Measurements from ENCODE around the gene RNF138.
"Not testable (repeated sequence)": the region's sequence is repeated elsewhere in the genome, so short reads cannot be mapped to it uniquely, and the experiment has no call there.

Gene RNF138

GRCh38 chr18:32138332-32138982, 46.8 kb downstream of the RNF138 start:
- peak; percentile 65 for ATAC-seq
- Mint-ChIP-seq H3K9me3 (no peaks in the 10 kb centered on the region), H3K27ac (no peak overlapping the region), H3K4me1 (peaks cover 8% of the 10 kb centered on the region), H3K4me3 (no peak overlapping the region), H3K27me3 (no peaks in the 10 kb centered on the region)
- DNase-seq, result no peak

GRCh38 chr18:32139835-32140283, 48.2 kb downstream of the RNF138 start:
- Mint-ChIP-seq H3K27me3 (no peaks in the 10 kb centered on the region), H3K9me3 (no peaks in the 10 kb centered on the region), H3K4me1 (peaks cover 8% of the 10 kb centered on the region), H3K4me3 (no peak overlapping the region), H3K27ac (no peak overlapping the region)
- DNase-seq (no peak), ATAC-seq (no peak)

GRCh38 chr18:32148185-32148870, 56.7 kb downstream of the RNF138 start:
- Mint-ChIP-seq H3K4me1 (peaks cover 9% of the 10 kb centered on the region), H3K27ac (no peak overlapping the region), H3K4me3 (no peak overlapping the region), H3K27me3 (no peaks in the 10 kb centered on the region), H3K9me3 (peaks cover 0 to 9% of the 10 kb centered on the region in 2 donors)
- no peak for ATAC-seq
- no peak for DNase-seq

- no peak overlapping the region for H3K27ac Mint-ChIP-seq
- no peak overlapping the region for H3K4me3 Mint-ChIP-seq
- peaks cover 15% of the 10 kb centered on the region for H3K4me1 Mint-ChIP-seq
- peaks cover 0 to 9% of the 10 kb centered on the region in 2 donors for H3K9me3 Mint-ChIP-seq
- H3K27me3 Mint-ChIP-seq, result no peaks in the 10 kb centered on the region
- DNase-seq (no peak), ATAC-seq (peak; percentile 90)
These were observed 61.2 kb downstream of the RNF138 start for GRCh38 chr18:32152705-32153448.

GRCh38 chr18:32156855-32157254, 65.2 kb downstream of the RNF138 start:
- H3K4me1 Mint-ChIP-seq, result peaks cover 22% of the 10 kb centered on the region
- H3K27me3 Mint-ChIP-seq, result peaks cover 5% of the 10 kb centered on the region
- no peaks in the 10 kb centered on the region for H3K9me3 Mint-ChIP-seq
- H3K27ac Mint-ChIP-seq, result no peak overlapping the region
- H3K4me3 Mint-ChIP-seq, result no peak overlapping the region
- no peak for ATAC-seq
- DNase-seq, result no peak

- H3K9me3 Mint-ChIP-seq, result no peaks in the 10 kb centered on the region
- peaks cover 5% of the 10 kb centered on the region for H3K27me3 Mint-ChIP-seq
- peaks cover 20% of the 10 kb centered on the region for H3K4me1 Mint-ChIP-seq
- ATAC-seq (no peak), DNase-seq (no peak)
- peak overlapping the region in 1 of 2 donors; percentile 66 for H3K4me3 Mint-ChIP-seq
- H3K27ac Mint-ChIP-seq, result peak overlapping the region in 1 of 2 donors; percentile 80
These were observed 65.9 kb downstream of the RNF138 start for GRCh38 chr18:32157580-32157979.

- Mint-ChIP-seq H3K27me3 (peaks cover 5% of the 10 kb centered on the region), H3K9me3 (no peaks in the 10 kb centered on the region), H3K4me3 (peak overlapping the region; percentile 66 to 71), H3K4me1 (peaks cover 14% of the 10 kb centered on the region), H3K27ac (no peak overlapping the region)
- DNase-seq (peak; percentile 57 to 68), ATAC-seq (peak; percentile 90)
These were observed 66.5 kb downstream of the RNF138 start for GRCh38 chr18:32158108-32158624.

GRCh38 chr18:32158631-32159030, 67.0 kb downstream of the RNF138 start:
- H3K4me1 Mint-ChIP-seq, result peaks cover 10% of the 10 kb centered on the region
- ATAC-seq, H3K27ac Mint-ChIP-seq, DNase-seq, H3K27me3 Mint-ChIP-seq, H3K9me3 Mint-ChIP-seq: not testable (repeated sequence)
- H3K4me3 Mint-ChIP-seq, result peak overlapping the region; percentile 66 to 71

GRCh38 chr18:32160547-32160946, 68.9 kb downstream of the RNF138 start:
- H3K27me3 Mint-ChIP-seq, result peaks cover 5% of the 10 kb centered on the region
- ATAC-seq (no peak), DNase-seq (no peak)
- no peak overlapping the region for H3K27ac Mint-ChIP-seq
- no peak overlapping the region for H3K4me3 Mint-ChIP-seq
- peaks cover 10% of the 10 kb centered on the region for H3K4me1 Mint-ChIP-seq
- H3K9me3 Mint-ChIP-seq, result no peaks in the 10 kb centered on the region

GRCh38 chr18:32167980-32168730, 76.5 kb downstream of the RNF138 start:
- H3K9me3 Mint-ChIP-seq, result no peaks in the 10 kb centered on the region
- DNase-seq (no peak), ATAC-seq (no peak)
- no peak overlapping the region for H3K27ac Mint-ChIP-seq
- no peaks in the 10 kb centered on the region for H3K27me3 Mint-ChIP-seq
- no peaks in the 10 kb centered on the region for H3K4me1 Mint-ChIP-seq
- no peak overlapping the region for H3K4me3 Mint-ChIP-seq

- Mint-ChIP-seq H3K9me3 (no peaks in the 10 kb centered on the region), H3K4me3 (no peak overlapping the region), H3K27ac (no peak overlapping the region), H3K4me1 (no peaks in the 10 kb centered on the region), H3K27me3 (no peaks in the 10 kb centered on the region)
- no peak for ATAC-seq
- DNase-seq, result no peak
These were observed 82.0 kb downstream of the RNF138 start for GRCh38 chr18:32173654-32174053.

GRCh38 chr18:32174719-32175118, 83.0 kb downstream of the RNF138 start:
- H3K27ac Mint-ChIP-seq, result no peak overlapping the region
- ATAC-seq, result no peak
- no peak for DNase-seq
- H3K9me3 Mint-ChIP-seq, result no peaks in the 10 kb centered on the region
- no peaks in the 10 kb centered on the region for H3K27me3 Mint-ChIP-seq
- H3K4me3 Mint-ChIP-seq, result no peak overlapping the region
- H3K4me1 Mint-ChIP-seq, result no peaks in the 10 kb centered on the region

GRCh38 chr18:32175265-32175664, 83.6 kb downstream of the RNF138 start:
- H3K27me3 Mint-ChIP-seq, result no peaks in the 10 kb centered on the region
- H3K4me3 Mint-ChIP-seq, result no peak overlapping the region
- ATAC-seq, result no peak
- no peaks in the 10 kb centered on the region for H3K4me1 Mint-ChIP-seq
- no peak for DNase-seq
- H3K9me3 Mint-ChIP-seq, result no peaks in the 10 kb centered on the region
- H3K27ac Mint-ChIP-seq, result no peak overlapping the region

GRCh38 chr18:32176745-32177144, 85.1 kb downstream of the RNF138 start:
- not testable (repeated sequence) for H3K27ac Mint-ChIP-seq, ATAC-seq, H3K4me3 Mint-ChIP-seq, H3K27me3 Mint-ChIP-seq, H3K4me1 Mint-ChIP-seq, DNase-seq, H3K9me3 Mint-ChIP-seq

- no peak for DNase-seq
- ATAC-seq, result no peak
- no peaks in the 10 kb centered on the region for H3K27me3 Mint-ChIP-seq
- no peak overlapping the region for H3K27ac Mint-ChIP-seq
- no peak overlapping the region for H3K4me3 Mint-ChIP-seq
- H3K9me3 Mint-ChIP-seq, result no peaks in the 10 kb centered on the region
- no peaks in the 10 kb centered on the region for H3K4me1 Mint-ChIP-seq
These were observed 85.9 kb downstream of the RNF138 start for GRCh38 chr18:32177530-32177929.

All from stimulated activated naive CD8-positive, alpha-beta T cell treated with anti-CD3 and anti-CD28 coated beads, Interleukin-15, amount 100 ng/mL, for 72 hours (primary cell).